OCI-LY7 (cell line): ENCODE measurements around the gene CHRNB4. TPM values are rescaled to one million over a fixed set of nuclear protein-coding genes. Genes with fewer than 3 reads are reported as not detected.

Source experiments
- BruUV-seq: library from RNA; stranded (reverse); fragments of 400-500 nt; replicated peaks from 2 replicates; lab custom pipeline; 2021; lab: Mats Ljungman, UMichigan
- CTCF ChIA-PET: fragments of 300-600 bp; sonication (Branson Sonifier 250); formaldehyde crosslinking; loops from one replicate; lab custom pipeline; 2022; ENCODE audit warnings: antibody characterized with exemption; ENCODE audit not compliant: unreplicated experiment; lab: Charles Lee
- POLR2A ChIA-PET: fragments of 300-600 bp; sonication (Branson Sonifier 250); formaldehyde crosslinking; loops from one replicate; lab custom pipeline; 2022; ENCODE audit warnings: antibody characterized with exemption; lab: Charles Lee
- DNase-seq: peaks from one replicate; pipeline ENCODE4 v3.0.0-alpha.2; 2015; ENCODE audit warnings: low spot score
- H2AFZ ChIP-seq: fragments of 200-600 bp; sonication (generic), shearing (Covaris generic); 2 replicates; pipeline ENCODE4 v1.6.1; 2014; ENCODE audit warnings: mild to moderate bottlenecking, antibody characterized with exemption, low read length, moderate library complexity
- H3K27ac ChIP-seq: fragments of 200-600 bp; sonication (generic); 2 replicates; pipeline ENCODE4 v1.5.1; 2014; ENCODE audit warnings: mixed run types, low read depth, mild to moderate bottlenecking, moderate library complexity, low read length, inconsistent platforms; ENCODE audit not compliant: poor library complexity, severe bottlenecking
- H3K36me3 ChIP-seq: fragments of 200-600 bp; sonication (generic); 2 replicates; pipeline ENCODE4 v1.6.1; 2014; ENCODE audit warnings: mild to moderate bottlenecking, antibody characterized with exemption, low read length, moderate library complexity, mixed read lengths; ENCODE audit not compliant: insufficient read depth
- H3K4me1 ChIP-seq: fragments of 200-600 bp; sonication (generic); 2 replicates; pipeline ENCODE4 v1.5.1; 2014; ENCODE audit warnings: mild to moderate bottlenecking, low read length; ENCODE audit not compliant: insufficient read depth, poor library complexity, severe bottlenecking
- H3K4me2 ChIP-seq: fragments of 200-600 bp; sonication (generic); 2 replicates; pipeline ENCODE4 v1.6.1; 2014; ENCODE audit warnings: mild to moderate bottlenecking, low read length
- H3K4me3 ChIP-seq: fragments of 200-600 bp; sonication (generic); 2 replicates; pipeline ENCODE4 v1.5.1; 2014; ENCODE audit warnings: mild to moderate bottlenecking, low read depth, low read length; ENCODE audit not compliant: poor library complexity, severe bottlenecking
- H3K79me2 ChIP-seq: fragments of 200-600 bp; sonication (generic); 2 replicates; pipeline ENCODE4 v1.6.1; 2016; ENCODE audit warnings: low read depth, mild to moderate bottlenecking, low read length, moderate library complexity, mixed read lengths; ENCODE audit not compliant: insufficient read depth
- H3K9me2 ChIP-seq: fragments of 200-600 bp; sonication (generic); 2 replicates; pipeline ENCODE4 v1.6.1; 2016; ENCODE audit warnings: mild to moderate bottlenecking, low read length, mixed read lengths; ENCODE audit not compliant: insufficient read depth
- H3K9me3 ChIP-seq: fragments of 200-600 bp; sonication (generic); 2 replicates; pipeline ENCODE4 v1.6.1; 2014; ENCODE audit warnings: mild to moderate bottlenecking, mixed run types, low read length, mixed read lengths
- H4K20me1 ChIP-seq: fragments of 200-600 bp; sonication (generic); 2 replicates; pipeline ENCODE4 v1.6.1; 2014; ENCODE audit warnings: mild to moderate bottlenecking, antibody characterized with exemption, low read length, moderate library complexity, mixed read lengths; ENCODE audit not compliant: insufficient read depth
- CTCF ChIP-seq: fragments of 200-600 bp; sonication (generic); conservative IDR thresholded peaks from 2 replicates; pipeline ENCODE4 v1.5.1; 2014; ENCODE audit warnings: mild to moderate bottlenecking, antibody characterized with exemption, low read length, moderate library complexity, mixed read lengths
- EZH2phosphoT487 ChIP-seq: fragments of 200-600 bp; sonication (generic); IDR thresholded peaks from 2 replicates; pipeline ENCODE4 v1.6.1; 2018; ENCODE audit warnings: low read depth, borderline replicate concordance, mild to moderate bottlenecking, mixed run types, antibody characterized with exemption, low read length, moderate library complexity, mixed read lengths
- intact Hi-C: fragments of 100-400 bp; cut with micrococcal nuclease; formaldehyde crosslinking; loops from one replicate; pipeline ENCODE4 v1.10.0; 2022; ENCODE audit not compliant: unreplicated experiment
- total RNA-seq, 2 experiments: library from RNA; depleted of rRNA in 1 of 2; stranded (reverse); fragments of >200 nt in 1 of 2; shearing (Covaris generic) in 1 of 2; gene quantifications; 2 replicates each; pipeline ENCODE4 v1.2.3, GENCODE V29; 2014 to 2022

CHRNB4 gene
- total RNA-seq, 2 experiments from 2014 or later: not detected

- H3K9me3 ChIP-seq: no peaks in the 10 kb centered on the region
- H3K79me2 ChIP-seq: no peaks in the 10 kb centered on the region
- H3K4me1 ChIP-seq: no peaks in the 10 kb centered on the region
- intact Hi-C loops: no loop called here
- no peaks in the 10 kb centered on the region for H4K20me1 ChIP-seq
- POLR2A ChIA-PET: no interaction called here
- H3K4me2 ChIP-seq: no peak overlapping the region
- DNase-seq: no peak
- no peak overlapping the region for H3K27ac ChIP-seq
- no TSS peak for BruUV-seq
- CTCF ChIA-PET: no interaction called here
- TF ChIP-seq CTCF: no peak
- no peak for TF ChIP-seq EZH2phosphoT487
- no peak overlapping the region for H3K4me3 ChIP-seq
- no peaks in the 10 kb centered on the region for H3K9me2 ChIP-seq
- no peak overlapping the region for H2AFZ ChIP-seq
- no peaks in the 10 kb centered on the region for H3K36me3 ChIP-seq
Measured at GRCh38 chr15:78603467-78603866, 37.5 kb downstream of the CHRNB4 start.

- H3K4me3 ChIP-seq: no peak overlapping the region
- no peak for DNase-seq
- ChIA-PET CTCF (no interaction called here), POLR2A (no interaction called here)
- no peak for TF ChIP-seq EZH2phosphoT487
- no peak for TF ChIP-seq CTCF
- H3K4me2 ChIP-seq: no peak overlapping the region
- no peak overlapping the region for H2AFZ ChIP-seq
- no peaks in the 10 kb centered on the region for H3K9me3 ChIP-seq
- H4K20me1 ChIP-seq: no peaks in the 10 kb centered on the region
- H3K4me1 ChIP-seq: no peaks in the 10 kb centered on the region
- no peak overlapping the region for H3K27ac ChIP-seq
- H3K79me2 ChIP-seq: no peaks in the 10 kb centered on the region
- no peaks in the 10 kb centered on the region for H3K36me3 ChIP-seq
- H3K9me2 ChIP-seq: no peaks in the 10 kb centered on the region
- intact Hi-C loops: no loop called here
- no TSS peak for BruUV-seq
Measured at GRCh38 chr15:78599189-78599588, 41.8 kb downstream of the CHRNB4 start.

GRCh38 chr15:78598348-78598747, 42.7 kb downstream of the CHRNB4 start:
- ChIA-PET CTCF (no interaction called here), POLR2A (no interaction called here)
- no peak for DNase-seq
- H3K9me3 ChIP-seq: no peaks in the 10 kb centered on the region
- no peak overlapping the region for H3K4me2 ChIP-seq
- no peaks in the 10 kb centered on the region for H3K9me2 ChIP-seq
- H3K27ac ChIP-seq: no peak overlapping the region
- no peaks in the 10 kb centered on the region for H3K4me1 ChIP-seq
- H3K79me2 ChIP-seq: no peaks in the 10 kb centered on the region
- H2AFZ ChIP-seq: no peak overlapping the region
- TF ChIP-seq EZH2phosphoT487: no peak
- TF ChIP-seq CTCF: no peak
- BruUV-seq: no TSS peak
- no peaks in the 10 kb centered on the region for H3K36me3 ChIP-seq
- no peak overlapping the region for H3K4me3 ChIP-seq
- H4K20me1 ChIP-seq: no peaks in the 10 kb centered on the region
- intact Hi-C loops: no loop called here
